Nucleus accumbens (tissue), 56 donors: ENCODE measurements around the gene ZBTB20.
A peak's percentile ranks its signal among the peaks of the same experiment; 100 is the strongest.
"Not testable (repeated sequence)": the region's sequence is repeated elsewhere in the genome, so short reads cannot be mapped to it uniquely, and the experiment has no call there.

Source experiments
- DNase-seq, 56 donors: peaks; one replicate each; lab custom pipeline; 2025; lab: John Stamatoyannopoulos, UW

ZBTB20 gene

GRCh38 chr3:114848643-114849350, 298.3 kb downstream of the ZBTB20 start:
- DNase-seq, result peak in 9 of 56 donors; percentile 4 to 68 (median 8)

- peak in 54 of 56 donors; percentile 14 to 91 (median 68) for DNase-seq
These were observed 299.0 kb downstream of the ZBTB20 start for GRCh38 chr3:114848082-114848481.

- DNase-seq, result no peak
These were observed 299.5 kb downstream of the ZBTB20 start for GRCh38 chr3:114847564-114847963.

GRCh38 chr3:114846779-114847178, 300.3 kb downstream of the ZBTB20 start:
- DNase-seq, result no peak

GRCh38 chr3:114846252-114846651, 300.8 kb downstream of the ZBTB20 start:
- peak in 11 of 56 donors; percentile 0 to 23 (median 6) for DNase-seq

GRCh38 chr3:114841515-114841914, 305.6 kb downstream of the ZBTB20 start:
- DNase-seq, result no peak

- DNase-seq, result no peak
These were observed 307.6 kb downstream of the ZBTB20 start for GRCh38 chr3:114839476-114839875.

GRCh38 chr3:114838025-114838424, 309.1 kb downstream of the ZBTB20 start:
- DNase-seq, result no peak

- no peak for DNase-seq
These were observed 312.7 kb downstream of the ZBTB20 start for GRCh38 chr3:114834175-114834940.

- no peak for DNase-seq
These were observed 315.2 kb downstream of the ZBTB20 start for GRCh38 chr3:114831861-114832260.

GRCh38 chr3:114830652-114831051, 316.4 kb downstream of the ZBTB20 start:
- DNase-seq, result no peak

- DNase-seq, result no peak
These were observed 317.3 kb downstream of the ZBTB20 start for GRCh38 chr3:114829783-114830182.

GRCh38 chr3:114827495-114827894, 319.6 kb downstream of the ZBTB20 start:
- peak in 6 of 56 donors; percentile 1 to 22 (median 4) for DNase-seq

- DNase-seq, result no peak
These were observed 323.1 kb downstream of the ZBTB20 start for GRCh38 chr3:114824014-114824413.

GRCh38 chr3:114823061-114823460, 324.0 kb downstream of the ZBTB20 start:
- no peak for DNase-seq

- no peak for DNase-seq
These were observed 331.0 kb downstream of the ZBTB20 start for GRCh38 chr3:114816052-114816451.

- not testable (repeated sequence) for DNase-seq
These were observed 334.4 kb downstream of the ZBTB20 start for GRCh38 chr3:114812541-114813238.

- no peak for DNase-seq
These were observed 337.2 kb downstream of the ZBTB20 start for GRCh38 chr3:114809668-114810413.

GRCh38 chr3:114804099-114804498, 343.0 kb downstream of the ZBTB20 start:
- no peak for DNase-seq

- DNase-seq, result no peak
These were observed 343.9 kb downstream of the ZBTB20 start for GRCh38 chr3:114803042-114803695.
